CD8-positive, alpha-beta memory T cell (primary cell): ENCODE data around the gene ARID5B. TPM values are rescaled to one million over a fixed set of nuclear protein-coding genes. Genes with fewer than 3 reads are reported as not detected.

Experiments used
- CTCF ChIA-PET: fragments of 350-600 bp; sonication (Branson Sonifier 250); formaldehyde crosslinking; loops from one replicate; lab custom pipeline; 2021; ENCODE audit warnings: antibody characterized with exemption; lab: Charles Lee
- POLR2A ChIA-PET: fragments of 350-600 bp; sonication (Branson Sonifier 250); formaldehyde crosslinking; loops from one replicate; lab custom pipeline; 2021; ENCODE audit warnings: antibody characterized with exemption; lab: Charles Lee
- DNase-seq, 5 donors: peaks; one replicate each; pipeline versions ENCODE4 v3.0.0 to v3.0.0-alpha.2; 2020 to 2022; ENCODE audit warnings: mixed read lengths in 1 of 5
- H3K27ac ChIP-seq: one replicate; pipeline ENCODE4 v1.7.0; 2013; ENCODE audit warnings: low read depth, mild to moderate bottlenecking, low read length, moderate library complexity
- H3K27me3 ChIP-seq: 2 replicates; pipeline ENCODE4 v1.7.0; 2013; ENCODE audit warnings: low read length, mild to moderate bottlenecking; ENCODE audit not compliant: insufficient read depth, poor library complexity, severe bottlenecking
- H3K36me3 ChIP-seq: 2 replicates; pipeline ENCODE4 v1.7.0; 2013; ENCODE audit warnings: mild to moderate bottlenecking, low read length, moderate library complexity; ENCODE audit not compliant: insufficient read depth
- H3K4me1 ChIP-seq: 2 replicates; pipeline ENCODE4 v1.7.0; 2013; ENCODE audit warnings: mild to moderate bottlenecking, low read length, moderate library complexity; ENCODE audit not compliant: insufficient read depth
- H3K4me3 ChIP-seq: 2 replicates; pipeline ENCODE4 v1.7.0; 2013; ENCODE audit warnings: mild to moderate bottlenecking, low read length
- H3K9me3 ChIP-seq: 2 replicates; pipeline ENCODE4 v1.7.0; 2013; ENCODE audit warnings: mild to moderate bottlenecking, low read length
- H3K27ac Mint-ChIP-seq, 8 donors: one replicate each; pipeline ENCODE4 v1.8.0; 2020 to 2021; ENCODE audit warnings: mixed read lengths in 8 of 8, mild to moderate bottlenecking in 6 of 8, inconsistent platforms in 3 of 8, moderate library complexity in 3 of 8
- H3K27me3 Mint-ChIP-seq, 2 donors: one replicate each; pipeline ENCODE4 v1.8.0; 2020 to 2021; ENCODE audit warnings: mixed read lengths in 2 of 2, mild to moderate bottlenecking in 1 of 2, moderate library complexity in 1 of 2
- H3K36me3 Mint-ChIP-seq, 3 donors: one replicate each; pipeline ENCODE4 v1.8.0; 2020 to 2021; ENCODE audit warnings: mixed read lengths in 3 of 3, inconsistent platforms in 1 of 3, mild to moderate bottlenecking in 1 of 3
- H3K4me1 Mint-ChIP-seq, 3 donors: one replicate each; pipeline ENCODE4 v1.8.0; 2020 to 2021; ENCODE audit warnings: mixed read lengths in 3 of 3, inconsistent platforms in 1 of 3, mild to moderate bottlenecking in 1 of 3
- H3K4me3 Mint-ChIP-seq, 7 donors: one replicate each; pipeline ENCODE4 v1.8.0; 2020 to 2021; ENCODE audit warnings: mixed read lengths in 7 of 7, mild to moderate bottlenecking in 6 of 7, moderate library complexity in 4 of 7, inconsistent platforms in 2 of 7
- H3K9me3 Mint-ChIP-seq, 5 donors: one replicate each; pipeline ENCODE4 v1.8.0; 2020 to 2022; ENCODE audit warnings: mixed read lengths in 5 of 5, mild to moderate bottlenecking in 3 of 5, moderate library complexity in 2 of 5, inconsistent platforms in 1 of 5
- polyA plus RNA-seq: library from polyadenylated mRNA; unstranded; fragments of 300-500 nt; fragmentation: Illumina TruSeq; gene quantifications from one replicate; pipeline ENCODE4 v1.2.3, GENCODE V29; 2021
- total RNA-seq, 2 experiments: library from RNA; stranded (reverse); gene quantifications; one replicate each; pipeline ENCODE4 v1.2.3, GENCODE V29; 2021

ARID5B gene
- total and polyA plus RNA-seq, 3 experiments from 2014 or later = 37.1 to 48.7 (median 38.4) TPM

- peak overlapping the region; percentile 78 to 93 (median 88) for H3K4me3 Mint-ChIP-seq
- H3K27me3 Mint-ChIP-seq = no peaks in the 10 kb centered on the region
- H3K4me3 ChIP-seq = peak overlapping the region; percentile 47
- POLR2A ChIA-PET = interaction anchor here (0.6 to 1.0 kb wide), 5 partner anchors 57 to 152 kb away, joined by 3 to 4 read pairs (median 3); no protein-coding TSS in a partner anchor
- no peaks in the 10 kb centered on the region for H3K27me3 ChIP-seq
- H3K4me1 ChIP-seq = peaks cover 92% of the 10 kb centered on the region
- no peaks in the 10 kb centered on the region for H3K9me3 Mint-ChIP-seq
- peaks cover 10 to 50% (median 17%) of the 10 kb centered on the region in 3 donors for H3K36me3 Mint-ChIP-seq
- no peaks in the 10 kb centered on the region for H3K9me3 ChIP-seq
- peaks cover 13% of the 10 kb centered on the region for H3K36me3 ChIP-seq
- peak overlapping the region; percentile 60 for H3K27ac ChIP-seq
- peak in 4 of 5 donors; percentile 29 to 66 (median 44) for DNase-seq
- H3K27ac Mint-ChIP-seq = peak overlapping the region; percentile 79 to 99 (median 94)
- CTCF ChIA-PET = interaction anchor here (0.8 to 3.4 kb wide), 8 partner anchors 9 to 196 kb away, joined by 3 to 44 read pairs (median 5); partner anchors contain the start of gene ARID5B
- H3K4me1 Mint-ChIP-seq = peaks cover 95 to 99% (median 98%) of the 10 kb centered on the region in 3 donors
Measured at GRCh38 chr10:62048919-62049623, 147.6 kb downstream of the ARID5B start.

- H3K36me3 Mint-ChIP-seq = peaks cover 12 to 57% (median 17%) of the 10 kb centered on the region in 3 donors
- Histone ChIP-seq H3K4me1 (peaks cover 95% of the 10 kb centered on the region), H3K36me3 (peaks cover 13% of the 10 kb centered on the region), H3K27ac (peak overlapping the region; percentile 60), H3K9me3 (no peaks in the 10 kb centered on the region), H3K4me3 (peak overlapping the region; percentile 47), H3K27me3 (no peaks in the 10 kb centered on the region)
- ChIA-PET POLR2A (interaction anchor here (0.5 to 1.2 kb wide), 7 partner anchors 58 to 767 kb away, joined by 3 to 4 read pairs (median 3); no protein-coding TSS in a partner anchor), CTCF (interaction anchor here (0.8 to 3.4 kb wide), 8 partner anchors 10 to 195 kb away, joined by 3 to 44 read pairs (median 5); partner anchors contain the start of gene ARID5B)
- H3K4me3 Mint-ChIP-seq = peak overlapping the region; percentile 78 to 93 (median 88)
- no peaks in the 10 kb centered on the region for H3K9me3 Mint-ChIP-seq
- DNase-seq = no peak
- peak overlapping the region; percentile 79 to 99 (median 94) for H3K27ac Mint-ChIP-seq
- H3K27me3 Mint-ChIP-seq = no peaks in the 10 kb centered on the region
- H3K4me1 Mint-ChIP-seq = peaks cover 96 to 99% (median 98%) of the 10 kb centered on the region in 3 donors
Measured at GRCh38 chr10:62049624-62050345, 148.3 kb downstream of the ARID5B start.

GRCh38 chr10:62050346-62050892 is 148.9 kb downstream of the ARID5B start:
- CTCF ChIA-PET = interaction anchor here (0.8 to 3.4 kb wide), 8 partner anchors 11 to 195 kb away, joined by 3 to 44 read pairs (median 5); partner anchors contain the start of gene ARID5B
- POLR2A ChIA-PET = interaction anchor here (0.5 to 1.2 kb wide), 4 partner anchors 63 to 1217 kb away, joined by 3 to 4 read pairs (median 3); no protein-coding TSS in a partner anchor
- H3K9me3 Mint-ChIP-seq = no peaks in the 10 kb centered on the region

GRCh38 chr10:62050893-62051433 is 149.5 kb downstream of the ARID5B start:
- peak overlapping the region; percentile 78 to 93 (median 88) for H3K4me3 Mint-ChIP-seq
- no peaks in the 10 kb centered on the region for H3K27me3 Mint-ChIP-seq
- Histone ChIP-seq H3K9me3 (no peaks in the 10 kb centered on the region), H3K4me1 (peaks cover 88% of the 10 kb centered on the region), H3K27ac (peak overlapping the region; percentile 60), H3K4me3 (peak overlapping the region; percentile 47), H3K36me3 (peaks cover 13% of the 10 kb centered on the region), H3K27me3 (no peaks in the 10 kb centered on the region)
- POLR2A ChIA-PET = interaction anchor here (0.6 to 1.2 kb wide), 3 partner anchors 63 to 1217 kb away, joined by 3 to 4 read pairs (median 3); no protein-coding TSS in a partner anchor
- H3K27ac Mint-ChIP-seq = peak overlapping the region; percentile 79 to 99 (median 94)
- no peaks in the 10 kb centered on the region for H3K9me3 Mint-ChIP-seq
- peaks cover 12 to 67% (median 21%) of the 10 kb centered on the region in 3 donors for H3K36me3 Mint-ChIP-seq
- CTCF ChIA-PET = interaction anchor here (0.7 to 3.4 kb wide), 5 partner anchors 11 to 154 kb away, joined by 3 to 44 read pairs (median 5); partner anchors contain the start of gene ARID5B
- DNase-seq = peak; percentile 23 to 83 (median 52)
- H3K4me1 Mint-ChIP-seq = peaks cover 96 to 99% (median 98%) of the 10 kb centered on the region in 3 donors

More at GRCh38 chr10:62050346-62050892, 148.9 kb downstream of the ARID5B start:
- H3K4me3 Mint-ChIP-seq = peak overlapping the region; percentile 78 to 93 (median 88)
- H3K27ac ChIP-seq = peak overlapping the region; percentile 60
- no peaks in the 10 kb centered on the region for H3K9me3 ChIP-seq
- H3K4me3 ChIP-seq = peak overlapping the region; percentile 47
- peaks cover 12 to 62% (median 20%) of the 10 kb centered on the region in 3 donors for H3K36me3 Mint-ChIP-seq
- no peak for DNase-seq
- no peaks in the 10 kb centered on the region for H3K27me3 ChIP-seq
- H3K27me3 Mint-ChIP-seq = no peaks in the 10 kb centered on the region
- peaks cover 93% of the 10 kb centered on the region for H3K4me1 ChIP-seq
- H3K4me1 Mint-ChIP-seq = peaks cover 98 to 99% (median 98%) of the 10 kb centered on the region in 3 donors
- peaks cover 13% of the 10 kb centered on the region for H3K36me3 ChIP-seq
- peak overlapping the region; percentile 79 to 99 (median 94) for H3K27ac Mint-ChIP-seq

- ChIA-PET POLR2A (no interaction called here), CTCF (interaction anchor here (1.4 kb wide), 1 partner anchor 13 kb away, joined by 4 read pairs; no protein-coding TSS in a partner anchor)
- H3K27me3 ChIP-seq = no peaks in the 10 kb centered on the region
- Mint-ChIP-seq H3K4me1 (peaks cover 92 to 99% (median 97%) of the 10 kb centered on the region in 3 donors), H3K27me3 (no peaks in the 10 kb centered on the region), H3K27ac (peak overlapping the region in 4 of 8 donors; percentile 32 to 91 (median 42)), H3K4me3 (peak overlapping the region in 1 of 7 donors; percentile 66), H3K36me3 (peaks cover 13 to 80% (median 21%) of the 10 kb centered on the region in 3 donors), H3K9me3 (no peaks in the 10 kb centered on the region)
- H3K9me3 ChIP-seq = no peaks in the 10 kb centered on the region
- H3K27ac ChIP-seq = no peak overlapping the region
- H3K36me3 ChIP-seq = peaks cover 14% of the 10 kb centered on the region
- H3K4me3 ChIP-seq = no peak overlapping the region
- H3K4me1 ChIP-seq = peaks cover 75% of the 10 kb centered on the region
- no peak for DNase-seq
Measured at GRCh38 chr10:62052276-62052675, 150.8 kb downstream of the ARID5B start.

GRCh38 chr10:62053860-62054259 is 152.4 kb downstream of the ARID5B start:
- Histone ChIP-seq H3K27me3 (no peaks in the 10 kb centered on the region), H3K27ac (no peak overlapping the region), H3K4me3 (peak overlapping the region; percentile 1), H3K9me3 (no peaks in the 10 kb centered on the region), H3K4me1 (peaks cover 59% of the 10 kb centered on the region), H3K36me3 (peaks cover 25% of the 10 kb centered on the region)
- H3K36me3 Mint-ChIP-seq = peaks cover 21 to 94% (median 22%) of the 10 kb centered on the region in 3 donors
- POLR2A ChIA-PET = no interaction called here
- H3K27me3 Mint-ChIP-seq = no peaks in the 10 kb centered on the region
- H3K27ac Mint-ChIP-seq = peak overlapping the region; percentile 15 to 91 (median 64)
- CTCF ChIA-PET = interaction anchor here (0.8 to 1.6 kb wide), 3 partner anchors 16 to 191 kb away, joined by 3 to 9 read pairs (median 7); no protein-coding TSS in a partner anchor
- no peak for DNase-seq
- peak overlapping the region in 6 of 7 donors; percentile 18 to 67 (median 58) for H3K4me3 Mint-ChIP-seq
- H3K4me1 Mint-ChIP-seq = peaks cover 84 to 99% (median 95%) of the 10 kb centered on the region in 3 donors
- H3K9me3 Mint-ChIP-seq = no peaks in the 10 kb centered on the region

- Histone ChIP-seq H3K9me3 (no peaks in the 10 kb centered on the region), H3K4me1 (peaks cover 53% of the 10 kb centered on the region), H3K27me3 (no peaks in the 10 kb centered on the region), H3K4me3 (no peak overlapping the region), H3K36me3 (peaks cover 27% of the 10 kb centered on the region), H3K27ac (no peak overlapping the region)
- ChIA-PET CTCF (interaction anchor here (0.8 to 1.6 kb wide), 3 partner anchors 16 to 191 kb away, joined by 3 to 9 read pairs (median 7); no protein-coding TSS in a partner anchor), POLR2A (no interaction called here)
- no peaks in the 10 kb centered on the region for H3K9me3 Mint-ChIP-seq
- H3K4me3 Mint-ChIP-seq = peak overlapping the region; percentile 14 to 70 (median 62)
- peaks cover 21 to 94% (median 24%) of the 10 kb centered on the region in 3 donors for H3K36me3 Mint-ChIP-seq
- H3K4me1 Mint-ChIP-seq = peaks cover 82 to 99% (median 95%) of the 10 kb centered on the region in 3 donors
- DNase-seq = no peak
- peak overlapping the region; percentile 21 to 91 (median 76) for H3K27ac Mint-ChIP-seq
- H3K27me3 Mint-ChIP-seq = no peaks in the 10 kb centered on the region
Measured at GRCh38 chr10:62054408-62054807, 152.9 kb downstream of the ARID5B start.
